ENCODE data around the gene PPARD.
A peak's percentile ranks its signal among the peaks of the same experiment; 100 is the strongest.

PPARD gene

GRCh38 chr6:35457907-35458306 is 115.5 kb downstream of the PPARD start:
- H3K9me3 ChIP-seq (ENCODE audit: low read length), result no peaks in the 10 kb centered on the region
- peaks cover 31% of the 10 kb centered on the region for H3K36me3 ChIP-seq (ENCODE audit: insufficient read depth, low read length)
- no peaks in the 10 kb centered on the region for H3K27me3 ChIP-seq (ENCODE audit: insufficient read depth, low read length)
- H2AFZ ChIP-seq (ENCODE audit: low read depth, low read length), result no peak overlapping the region
- no peak overlapping the region for H3K4me3 ChIP-seq (ENCODE audit: low read length)
- H3K4me1 ChIP-seq (ENCODE audit: insufficient read depth, low read length), result peaks cover 19% of the 10 kb centered on the region

GRCh38 chr6:35461270-35461669 is 118.9 kb downstream of the PPARD start:
- Histone ChIP-seq H3K4me3 (ENCODE audit: low read length) (no peak overlapping the region), H3K4me1 (ENCODE audit: insufficient read depth, low read length) (no peaks in the 10 kb centered on the region), H3K36me3 (ENCODE audit: insufficient read depth, low read length) (peaks cover 31% of the 10 kb centered on the region)

GRCh38 chr6:35463292-35463691 is 120.9 kb downstream of the PPARD start:
- Histone ChIP-seq H3K27me3 (ENCODE audit: insufficient read depth, low read length) (no peaks in the 10 kb centered on the region), H3K9me3 (ENCODE audit: low read length) (no peaks in the 10 kb centered on the region), H3K4me1 (ENCODE audit: insufficient read depth, low read length) (no peaks in the 10 kb centered on the region), H2AFZ (ENCODE audit: low read depth, low read length) (no peak overlapping the region), H3K36me3 (ENCODE audit: insufficient read depth, low read length) (peaks cover 29% of the 10 kb centered on the region), H3K4me3 (ENCODE audit: low read length) (no peak overlapping the region)

More at GRCh38 chr6:35461270-35461669, 118.9 kb downstream of the PPARD start:
- Histone ChIP-seq H3K9me3 (ENCODE audit: low read length) (no peaks in the 10 kb centered on the region), H3K27me3 (ENCODE audit: insufficient read depth, low read length) (no peaks in the 10 kb centered on the region), H2AFZ (ENCODE audit: low read depth, low read length) (no peak overlapping the region)

- H3K4me3 ChIP-seq (ENCODE audit: low read length), result no peak overlapping the region
- peaks cover 26% of the 10 kb centered on the region for H3K36me3 ChIP-seq (ENCODE audit: insufficient read depth, low read length)
- H3K27me3 ChIP-seq (ENCODE audit: insufficient read depth, low read length), result no peaks in the 10 kb centered on the region
- no peak overlapping the region for H2AFZ ChIP-seq (ENCODE audit: low read depth, low read length)
- peaks cover 13% of the 10 kb centered on the region for H3K4me1 ChIP-seq (ENCODE audit: insufficient read depth, low read length)
- no peaks in the 10 kb centered on the region for H3K9me3 ChIP-seq (ENCODE audit: low read length)
These were observed 123.3 kb downstream of the PPARD start for GRCh38 chr6:35465646-35466045.

- peaks cover 18% of the 10 kb centered on the region for H3K4me1 ChIP-seq (ENCODE audit: insufficient read depth, low read length)
- H2AFZ ChIP-seq (ENCODE audit: low read depth, low read length), result no peak within 1 kb of the TSS
- no peaks in the 10 kb centered on the region for H3K9me3 ChIP-seq (ENCODE audit: low read length)
- H3K36me3 ChIP-seq (ENCODE audit: insufficient read depth, low read length), result peaks cover 40% of the 10 kb centered on the region
- H3K27me3 ChIP-seq (ENCODE audit: insufficient read depth, low read length), result no peaks in the 10 kb centered on the region
- H3K4me3 ChIP-seq (ENCODE audit: low read length), result peak within 1 kb of the TSS; percentile 62
These were observed 126.0 kb downstream of the PPARD start, which contains the start of gene RPL10A for GRCh38 chr6:35468181-35468979. RPL10A (plus strand) TSS chr6:35468401; CDS start chr6:35468435, 34 bp downstream.

- Histone ChIP-seq H3K4me3 (ENCODE audit: low read length) (peak overlapping the region; percentile 62), H2AFZ (ENCODE audit: low read depth, low read length) (no peak overlapping the region), H3K27me3 (ENCODE audit: insufficient read depth, low read length) (no peaks in the 10 kb centered on the region), H3K36me3 (ENCODE audit: insufficient read depth, low read length) (peaks cover 40% of the 10 kb centered on the region), H3K9me3 (ENCODE audit: low read length) (no peaks in the 10 kb centered on the region), H3K4me1 (ENCODE audit: insufficient read depth, low read length) (peaks cover 18% of the 10 kb centered on the region)
These were observed 126.8 kb downstream of the PPARD start for GRCh38 chr6:35468980-35469750.

GRCh38 chr6:35469751-35470662 is 127.6 kb downstream of the PPARD start:
- peaks cover 42% of the 10 kb centered on the region for H3K36me3 ChIP-seq (ENCODE audit: insufficient read depth, low read length)
- peak overlapping the region; percentile 62 for H3K4me3 ChIP-seq (ENCODE audit: low read length)
- H3K27me3 ChIP-seq (ENCODE audit: insufficient read depth, low read length), result no peaks in the 10 kb centered on the region
- H2AFZ ChIP-seq (ENCODE audit: low read depth, low read length), result no peak overlapping the region
- H3K4me1 ChIP-seq (ENCODE audit: insufficient read depth, low read length), result peaks cover 18% of the 10 kb centered on the region
- H3K9me3 ChIP-seq (ENCODE audit: low read length), result no peaks in the 10 kb centered on the region

GRCh38 chr6:35470663-35471120 is 128.3 kb downstream of the PPARD start:
- no peaks in the 10 kb centered on the region for H3K9me3 ChIP-seq (ENCODE audit: low read length)
- peaks cover 49% of the 10 kb centered on the region for H3K36me3 ChIP-seq (ENCODE audit: insufficient read depth, low read length)
- no peak overlapping the region for H3K4me3 ChIP-seq (ENCODE audit: low read length)
- H3K4me1 ChIP-seq (ENCODE audit: insufficient read depth, low read length), result peaks cover 18% of the 10 kb centered on the region
- no peaks in the 10 kb centered on the region for H3K27me3 ChIP-seq (ENCODE audit: insufficient read depth, low read length)
- H2AFZ ChIP-seq (ENCODE audit: low read depth, low read length), result no peak overlapping the region

- no peaks in the 10 kb centered on the region for H3K9me3 ChIP-seq (ENCODE audit: low read length)
- H3K4me3 ChIP-seq (ENCODE audit: low read length), result no peak overlapping the region
- H3K27me3 ChIP-seq (ENCODE audit: insufficient read depth, low read length), result no peaks in the 10 kb centered on the region
- H3K36me3 ChIP-seq (ENCODE audit: insufficient read depth, low read length), result peaks cover 49% of the 10 kb centered on the region
- H3K4me1 ChIP-seq (ENCODE audit: insufficient read depth, low read length), result peaks cover 18% of the 10 kb centered on the region
- H2AFZ ChIP-seq (ENCODE audit: low read depth, low read length), result no peak overlapping the region
These were observed 129.5 kb downstream of the PPARD start for GRCh38 chr6:35471836-35472345.

GRCh38 chr6:35473075-35473849 is 130.9 kb downstream of the PPARD start:
- H3K4me3 ChIP-seq (ENCODE audit: low read length), result no peak overlapping the region
- no peaks in the 10 kb centered on the region for H3K9me3 ChIP-seq (ENCODE audit: low read length)
- no peaks in the 10 kb centered on the region for H3K27me3 ChIP-seq (ENCODE audit: insufficient read depth, low read length)
- H2AFZ ChIP-seq (ENCODE audit: low read depth, low read length), result no peak overlapping the region
- peaks cover 48% of the 10 kb centered on the region for H3K36me3 ChIP-seq (ENCODE audit: insufficient read depth, low read length)
- H3K4me1 ChIP-seq (ENCODE audit: insufficient read depth, low read length), result peaks cover 24% of the 10 kb centered on the region

- peaks cover 48% of the 10 kb centered on the region for H3K36me3 ChIP-seq (ENCODE audit: insufficient read depth, low read length)
These were observed 131.4 kb downstream of the PPARD start for GRCh38 chr6:35473850-35474130.

More at GRCh38 chr6:35473850-35474130, 131.4 kb downstream of the PPARD start:
- peaks cover 24% of the 10 kb centered on the region for H3K4me1 ChIP-seq (ENCODE audit: insufficient read depth, low read length)
- no peak overlapping the region for H3K4me3 ChIP-seq (ENCODE audit: low read length)
- no peaks in the 10 kb centered on the region for H3K27me3 ChIP-seq (ENCODE audit: insufficient read depth, low read length)
- H2AFZ ChIP-seq (ENCODE audit: low read depth, low read length), result no peak overlapping the region
- H3K9me3 ChIP-seq (ENCODE audit: low read length), result no peaks in the 10 kb centered on the region

Measured in neuron (in vitro differentiated cells).